ENCODE results near the gene SP3.

DNA sequence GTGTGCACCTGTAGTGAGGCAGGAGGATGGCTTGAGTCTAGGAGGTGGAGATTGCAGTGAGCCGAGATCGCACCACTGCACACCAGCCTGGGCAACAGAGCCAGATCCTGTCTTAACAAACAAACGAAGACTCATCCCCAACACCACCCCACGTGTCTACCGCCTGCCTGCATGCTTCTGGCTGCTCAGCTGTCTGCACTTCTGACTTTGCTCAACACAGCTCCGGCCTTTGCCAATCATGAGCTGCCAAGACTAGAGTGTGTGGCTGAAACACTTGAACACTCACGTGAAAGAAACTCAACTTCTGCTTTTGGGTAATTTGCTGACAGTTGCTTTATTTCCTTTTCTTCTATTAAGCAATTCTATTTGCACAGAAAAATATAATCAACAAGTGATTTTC, 32.1 kb upstream of the SP3 start:
- TF ChIP-seq, protein P1, sequence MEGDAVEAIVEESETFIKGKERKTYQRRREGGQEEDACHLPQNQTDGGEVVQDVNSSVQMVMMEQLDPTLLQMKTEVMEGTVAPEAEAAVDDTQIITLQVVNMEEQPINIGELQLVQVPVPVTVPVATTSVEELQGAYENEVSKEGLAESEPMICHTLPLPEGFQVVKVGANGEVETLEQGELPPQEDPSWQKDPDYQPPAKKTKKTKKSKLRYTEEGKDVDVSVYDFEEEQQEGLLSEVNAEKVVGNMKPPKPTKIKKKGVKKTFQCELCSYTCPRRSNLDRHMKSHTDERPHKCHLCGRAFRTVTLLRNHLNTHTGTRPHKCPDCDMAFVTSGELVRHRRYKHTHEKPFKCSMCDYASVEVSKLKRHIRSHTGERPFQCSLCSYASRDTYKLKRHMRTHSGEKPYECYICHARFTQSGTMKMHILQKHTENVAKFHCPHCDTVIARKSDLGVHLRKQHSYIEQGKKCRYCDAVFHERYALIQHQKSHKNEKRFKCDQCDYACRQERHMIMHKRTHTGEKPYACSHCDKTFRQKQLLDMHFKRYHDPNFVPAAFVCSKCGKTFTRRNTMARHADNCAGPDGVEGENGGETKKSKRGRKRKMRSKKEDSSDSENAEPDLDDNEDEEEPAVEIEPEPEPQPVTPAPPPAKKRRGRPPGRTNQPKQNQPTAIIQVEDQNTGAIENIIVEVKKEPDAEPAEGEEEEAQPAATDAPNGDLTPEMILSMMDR (IDR thresholded peaks at IDR 0.05; ENCODE audit: borderline replicate concordance, extremely low read depth, low read length, poor library complexity, severe bottlenecking): no peak
- no peak for TF ChIP-seq EZH2 (IDR thresholded peaks at IDR 0.05; ENCODE audit: borderline replicate concordance, low read depth, low read length, severe bottlenecking)

Measured in DND-41 (cell line).